ENCODE measurements around the gene STK40.
A peak's percentile ranks its signal among the peaks of the same experiment; 100 is the strongest.

Gene STK40

GRCh38 chr1:36385410-36386264 is at the start of gene STK40:
Gene STK40, minus strand, starts transcription at chr1:36385924. Its CDS starts 24,592 bp downstream, at chr1:36361332.
- DNase-seq, result peak; percentile 95

GRCh38 chr1:36433102-36433501 is 47.4 kb upstream of the STK40 start:
- no peak for DNase-seq

GRCh38 chr1:36432616-36433015 is 46.9 kb upstream of the STK40 start:
- DNase-seq, result no peak

GRCh38 chr1:36425791-36426190 is 40.1 kb upstream of the STK40 start:
- DNase-seq, result no peak

GRCh38 chr1:36421649-36422048 is 35.9 kb upstream of the STK40 start:
- DNase-seq, result no peak

- DNase-seq, result peak; percentile 62
Observed at GRCh38 chr1:36420836-36421317, 35.2 kb upstream of the STK40 start.

- no peak for DNase-seq
Observed at GRCh38 chr1:36420409-36420808, 34.7 kb upstream of the STK40 start.

GRCh38 chr1:36419569-36419968 is 33.8 kb upstream of the STK40 start:
- no peak for DNase-seq

- DNase-seq, result no peak
Observed at GRCh38 chr1:36419140-36419539, 33.4 kb upstream of the STK40 start.

- DNase-seq, result no peak
Observed at GRCh38 chr1:36417931-36418330, 32.2 kb upstream of the STK40 start.

- no peak for DNase-seq
Observed at GRCh38 chr1:36415661-36416326, 30.1 kb upstream of the STK40 start.

GRCh38 chr1:36414384-36414783 is 28.7 kb upstream of the STK40 start:
- DNase-seq, result no peak

GRCh38 chr1:36411674-36412648 is 26.2 kb upstream of the STK40 start:
- DNase-seq, result no peak

GRCh38 chr1:36408479-36408878 is 22.8 kb upstream of the STK40 start:
- DNase-seq, result no peak

- no peak for DNase-seq
Observed at GRCh38 chr1:36406440-36406839, 20.7 kb upstream of the STK40 start.

GRCh38 chr1:36402504-36402890 is 16.8 kb upstream of the STK40 start:
- no peak for DNase-seq

GRCh38 chr1:36401602-36402503 is 16.1 kb upstream of the STK40 start:
- DNase-seq, result no peak

GRCh38 chr1:36400825-36401601 is 15.3 kb upstream of the STK40 start:
- DNase-seq, result no peak

GRCh38 chr1:36400514-36400824 is 14.7 kb upstream of the STK40 start:
- DNase-seq, result peak; percentile 1

- no peak for DNase-seq
Observed at GRCh38 chr1:36398370-36398977, 12.8 kb upstream of the STK40 start.

Measured in NCI-H1694 treated with DMSO at 0.1 percent for 48 hours (cell line).